ENCODE measurements around the gene AMDHD2.
A peak's percentile ranks its signal among the peaks of the same experiment; 100 is the strongest.

Gene AMDHD2

GRCh38 chr16:2517954-2518605 is 2.1 kb upstream of the AMDHD2 start:
- DNase-seq (ENCODE audit: low read depth in 2 of 2) = no peak

- no peak for DNase-seq (ENCODE audit: low read depth in 2 of 2)
Observed at GRCh38 chr16:2518823-2519710, 1.1 kb upstream of the AMDHD2 start.

GRCh38 chr16:2519711-2520080 is 475 bp upstream of the AMDHD2 start:
- DNase-seq (ENCODE audit: low read depth in 2 of 2) = no peak

- DNase-seq (ENCODE audit: low read depth in 2 of 2) = no peak
Observed at GRCh38 chr16:2520784-2521531, 787 bp downstream of the AMDHD2 start.

- no peak for DNase-seq (ENCODE audit: low read depth in 2 of 2)
Observed at GRCh38 chr16:2523801-2524231, 3.6 kb downstream of the AMDHD2 start.

GRCh38 chr16:2524339-2524938 is 4.3 kb downstream of the AMDHD2 start:
- no peak for DNase-seq (ENCODE audit: low read depth in 2 of 2)

- no peak for DNase-seq (ENCODE audit: low read depth in 2 of 2)
Observed at GRCh38 chr16:2526135-2526534, 6.0 kb downstream of the AMDHD2 start.

GRCh38 chr16:2527071-2527783 is 7.1 kb downstream of the AMDHD2 start:
- no peak for DNase-seq (ENCODE audit: low read depth in 2 of 2)

- no peak for DNase-seq (ENCODE audit: low read depth in 2 of 2)
Observed at GRCh38 chr16:2527784-2528100, 7.6 kb downstream of the AMDHD2 start.

GRCh38 chr16:2528161-2529060 is 8.2 kb downstream of the AMDHD2 start:
- DNase-seq (ENCODE audit: low read depth in 2 of 2) = no peak

- DNase-seq (ENCODE audit: low read depth in 2 of 2) = no peak
Observed at GRCh38 chr16:2529061-2529931, 9.1 kb downstream of the AMDHD2 start.

GRCh38 chr16:2529961-2530628 is 9.9 kb downstream of the AMDHD2 start:
- no peak for DNase-seq (ENCODE audit: low read depth in 2 of 2)

GRCh38 chr16:2530629-2531318 is 10.6 kb downstream of the AMDHD2 start:
- no peak for DNase-seq (ENCODE audit: low read depth in 2 of 2)

- DNase-seq (ENCODE audit: low read depth in 2 of 2) = no peak
Observed at GRCh38 chr16:2531371-2531695, 11.2 kb downstream of the AMDHD2 start, which contains the start of gene CEMP1. CEMP1 (minus strand) TSS chr16:2531408; CDS start chr16:2531073, 335 bp downstream.

GRCh38 chr16:2531696-2532493 is 11.7 kb downstream of the AMDHD2 start:
- DNase-seq (ENCODE audit: low read depth in 2 of 2) = peak; percentile 88 to 93

- DNase-seq (ENCODE audit: low read depth in 2 of 2) = peak in 1 of 2 donors; percentile 22
Observed at GRCh38 chr16:2532494-2533141, 12.4 kb downstream of the AMDHD2 start.
